ENCODE measurements around the gene IRF6. TPM values are rescaled to one million over a fixed set of nuclear protein-coding genes. Genes with fewer than 3 reads are reported as not detected.

IRF6 gene
- total RNA-seq, 1 experiment from 2014 or later: not detected

GRCh38 chr1:209737118-209737505 lies 68.8 kb downstream of the IRF6 start:
- DNase-seq (ENCODE audit: low read depth in 1 of 2, low spot score in 2 of 2): no peak
- no peaks in the 10 kb centered on the region for H3K27me3 ChIP-seq (replicated peaks)
- H3K9me3 ChIP-seq (replicated peaks): no peaks in the 10 kb centered on the region
- no peaks in the 10 kb centered on the region for H3K4me1 ChIP-seq (replicated peaks)
- no peak overlapping the region for H3K27ac ChIP-seq
- no peak overlapping the region for H3K4me3 ChIP-seq
- H3K36me3 ChIP-seq: no peaks in the 10 kb centered on the region

GRCh38 chr1:209736490-209737117 lies 69.3 kb downstream of the IRF6 start:
- Histone ChIP-seq H3K36me3 (no peaks in the 10 kb centered on the region), H3K4me1 (replicated peaks) (no peaks in the 10 kb centered on the region), H3K9me3 (replicated peaks) (no peaks in the 10 kb centered on the region), H3K27ac (no peak overlapping the region), H3K27me3 (replicated peaks) (no peaks in the 10 kb centered on the region), H3K4me3 (no peak overlapping the region)
- no peak for DNase-seq (ENCODE audit: low read depth in 1 of 2, low spot score in 2 of 2)

Other genes with a start within 250 kb of the IRF6 start
- gene CAMK1G, start 222.4 kb downstream of the IRF6 start, total RNA-seq (2014; rRNA removed; shearing (Covaris generic)): 0.11 TPM in 1 of 2 replicates, not detected in the other
- 2.1 and 4.1 TPM in 2 replicates for gene LAMB3, start 153.7 kb downstream of the IRF6 start, total RNA-seq (2014; rRNA removed; shearing (Covaris generic))
- gene G0S2, start 130.7 kb downstream of the IRF6 start, total RNA-seq (2014; rRNA removed; shearing (Covaris generic)): not detected in 2 replicates
- 0.13 TPM in 1 of 2 replicates, not detected in the other for gene HSD11B1, start 101.3 kb downstream of the IRF6 start, total RNA-seq (2014; rRNA removed; shearing (Covaris generic))
- gene TRAF3IP3, start 50.1 kb downstream of the IRF6 start, total RNA-seq (2014; rRNA removed; shearing (Covaris generic)): not detected in 2 replicates
- gene C1orf74, start 21.6 kb downstream of the IRF6 start, total RNA-seq (2014; rRNA removed; shearing (Covaris generic)): 3.5 and 4.1 TPM in 2 replicates
- 3.7 and 6.9 TPM in 2 replicates for gene UTP25, start 21.8 kb upstream of the IRF6 start, total RNA-seq (2014; rRNA removed; shearing (Covaris generic))
- gene SYT14, start 132.1 kb upstream of the IRF6 start, total RNA-seq (2014; rRNA removed; shearing (Covaris generic)): 1.00 and 1.3 TPM in 2 replicates

All from SJSA1 (cell line).